HT1080 (cell line): Measurements from ENCODE around the gene SPTA1. TPM values are rescaled to one million over a fixed set of nuclear protein-coding genes. Genes with fewer than 3 reads are reported as not detected.
"Not testable (repeated sequence)": the region's sequence is repeated elsewhere in the genome, so short reads cannot be mapped to it uniquely, and the experiment has no call there.

Experiments
- DNase-seq: peaks from one replicate; pipeline ENCODE4 v3.0.0-alpha.2; 2015; ENCODE audit warnings: low read depth
- polyA plus RNA-seq, 2 experiments: library from polyadenylated mRNA; depleted of rRNA; stranded (reverse); fragments of >200 nt; gene quantifications; 2 replicates each; pipeline ENCODE4 v1.2.3, GENCODE V29; 2015
- total RNA-seq: library from RNA; depleted of rRNA; stranded (reverse); fragments of >200 nt; shearing (Covaris generic); gene quantifications from 2 replicates; pipeline ENCODE4 v1.2.3, GENCODE V29; 2014; rRNA removed

The SPTA1 gene
- not detected in 2 replicates for total RNA-seq
- polyA plus RNA-seq (2015; cell fraction: cytosol; rRNA removed), result not detected in 2 replicates
- not detected in 2 replicates for polyA plus RNA-seq (2015; cell fraction: nucleus; rRNA removed)

DNA sequence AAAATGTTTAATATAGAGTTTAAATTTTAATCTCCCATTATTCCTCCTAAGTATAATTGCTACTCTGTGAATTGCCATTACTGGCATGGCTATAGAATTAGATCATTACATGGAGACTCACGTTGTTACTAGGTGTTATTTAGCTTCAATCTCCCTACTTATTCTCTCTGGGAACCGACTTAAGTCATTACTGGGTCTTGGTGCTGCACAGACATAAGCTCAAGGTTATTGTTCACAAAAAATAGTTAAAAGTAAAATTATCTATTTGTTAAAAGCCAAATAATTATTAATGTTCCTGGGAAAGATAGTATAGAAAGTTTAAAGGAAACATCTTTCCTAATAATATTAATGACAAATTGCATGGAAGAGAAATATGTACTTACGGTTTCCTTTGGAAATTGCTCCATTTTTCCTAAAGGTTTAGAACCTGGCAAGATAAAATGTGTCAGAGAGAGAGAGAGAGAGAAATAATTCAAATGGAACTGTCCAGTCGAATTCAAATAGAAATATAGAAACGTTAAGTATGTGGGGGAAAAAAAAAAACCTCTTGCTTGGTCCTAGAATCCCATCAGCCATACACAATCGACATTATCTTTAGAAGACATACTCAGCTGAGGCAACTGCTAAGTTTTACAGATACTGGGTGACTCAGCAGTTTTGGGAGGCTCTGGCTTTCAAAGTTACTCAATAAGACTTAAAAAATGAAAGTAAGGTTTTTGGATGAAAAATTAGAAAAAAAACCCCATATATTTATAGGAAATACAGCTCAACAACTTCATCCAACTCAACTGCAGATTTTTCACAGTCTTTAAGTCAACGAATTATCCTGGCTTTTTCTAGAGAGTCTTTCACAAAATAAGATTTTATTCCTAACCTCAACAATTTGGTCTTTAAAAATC, at the start of gene SPTA1:
Gene SPTA1, minus strand, starts transcription at position 605 of the 899 bp plus-strand sequence. Its CDS starts 198 bp downstream, at position 407.
- DNase-seq, result no peak

DNA sequence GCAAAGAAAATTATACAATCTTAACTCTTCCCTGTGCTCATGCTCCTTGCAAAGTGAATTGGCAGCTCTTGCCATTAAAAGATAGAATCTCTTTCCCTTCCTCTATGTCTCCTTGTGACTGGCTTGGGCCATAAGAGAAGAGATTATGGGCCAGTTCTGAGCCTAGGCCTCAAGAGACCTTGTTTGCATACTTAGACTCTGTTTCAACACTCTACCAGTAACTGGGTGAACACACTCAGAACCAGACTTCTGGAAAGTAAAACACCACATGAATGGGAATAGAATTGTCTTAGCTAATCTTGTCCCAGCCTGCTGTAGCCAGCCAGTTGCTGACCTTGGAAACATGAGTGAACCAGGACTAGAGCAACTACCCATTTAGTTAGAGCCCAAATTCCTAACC, 49.3 kb upstream of the SPTA1 start:
- DNase-seq, result no peak

DNA sequence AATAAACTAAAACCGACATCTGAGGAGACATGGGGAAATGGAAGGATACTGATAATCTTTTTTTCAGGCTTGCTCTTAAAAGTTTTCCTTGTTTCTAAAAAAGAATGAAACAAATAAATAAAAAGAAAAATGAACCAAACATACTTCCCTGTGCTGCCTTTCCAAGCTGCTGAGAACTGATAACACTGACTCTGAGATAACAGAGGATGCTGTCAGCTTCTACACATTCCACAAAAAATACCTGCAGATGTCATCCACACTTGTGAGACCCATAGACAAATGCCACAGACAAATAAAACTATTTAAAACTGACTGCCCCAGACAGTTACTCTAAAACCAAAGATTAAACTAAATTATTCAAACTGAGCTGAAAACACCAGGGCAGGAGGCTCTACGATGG, 46.0 kb upstream of the SPTA1 start:
- DNase-seq, result no peak

DNA sequence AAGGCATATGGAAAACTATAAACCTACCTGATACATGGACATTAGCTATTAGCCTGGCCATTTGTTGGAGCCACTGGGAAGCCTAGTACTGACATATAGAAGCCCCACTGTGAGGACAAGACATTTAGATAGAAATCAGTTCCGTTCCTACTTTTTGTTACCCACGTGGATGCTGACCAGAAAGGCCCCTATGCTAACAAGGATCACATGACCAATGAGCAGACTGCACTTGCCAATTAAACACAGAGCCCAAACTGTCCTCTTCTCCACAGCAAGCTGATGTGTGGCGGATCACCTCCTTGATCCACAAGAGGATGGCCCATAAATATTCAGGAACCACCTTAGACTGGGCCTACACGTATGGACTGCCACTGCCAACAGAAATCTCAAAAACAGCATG, 45.2 kb upstream of the SPTA1 start:
- DNase-seq, result no peak

DNA sequence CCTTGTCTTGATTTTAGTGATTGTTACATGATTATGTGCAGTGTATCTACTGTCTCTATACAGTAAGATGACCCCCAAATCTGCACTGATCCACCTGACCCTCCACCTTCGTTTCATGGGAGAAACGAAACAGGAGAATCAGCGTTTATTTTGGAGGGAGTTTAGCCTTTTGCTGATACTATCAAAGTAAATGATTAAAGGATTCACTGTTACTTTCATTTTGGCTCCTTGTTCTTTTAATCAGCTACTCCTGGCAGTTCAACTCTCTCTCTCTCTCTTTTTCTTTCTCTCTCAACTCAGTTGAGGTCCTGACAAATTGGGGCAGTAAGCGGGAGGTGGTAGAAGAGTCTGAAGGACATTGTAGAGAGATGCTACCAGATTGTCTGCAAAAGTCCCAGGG, 43.9 kb upstream of the SPTA1 start:
- no peak for DNase-seq

DNA sequence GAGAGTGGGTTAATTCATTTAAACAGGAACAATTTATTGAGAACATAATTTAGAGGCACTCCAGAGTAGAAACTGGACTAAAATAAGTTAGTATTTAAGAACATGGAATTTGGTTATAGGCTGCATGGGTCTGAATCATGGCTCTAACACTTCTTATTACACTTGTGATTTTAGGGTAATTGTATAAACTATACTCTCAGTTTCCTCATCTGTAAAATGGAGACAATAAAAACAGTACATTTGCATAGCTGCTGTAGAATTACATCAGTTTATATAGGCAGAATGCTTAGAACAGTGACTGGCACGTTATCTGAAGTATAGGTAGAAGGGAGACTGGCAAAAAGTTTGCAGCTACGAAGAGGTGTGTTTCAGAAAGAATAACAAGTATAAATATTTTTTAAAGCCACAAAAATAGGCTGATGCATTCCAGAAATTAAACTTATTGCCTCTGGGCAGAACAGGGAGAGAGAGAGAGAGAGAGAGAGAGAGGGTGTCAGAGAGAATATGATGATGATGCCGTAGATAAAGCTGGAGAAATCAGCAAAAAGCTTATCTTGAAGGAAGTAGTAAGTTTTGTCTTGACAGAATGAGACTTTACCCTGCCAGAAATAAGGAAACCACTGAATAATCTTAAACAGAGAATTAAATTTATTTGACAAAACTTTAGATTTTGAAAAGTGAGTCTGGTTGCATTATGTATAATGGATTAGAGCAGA, 42.2 kb upstream of the SPTA1 start:
- no peak for DNase-seq

DNA sequence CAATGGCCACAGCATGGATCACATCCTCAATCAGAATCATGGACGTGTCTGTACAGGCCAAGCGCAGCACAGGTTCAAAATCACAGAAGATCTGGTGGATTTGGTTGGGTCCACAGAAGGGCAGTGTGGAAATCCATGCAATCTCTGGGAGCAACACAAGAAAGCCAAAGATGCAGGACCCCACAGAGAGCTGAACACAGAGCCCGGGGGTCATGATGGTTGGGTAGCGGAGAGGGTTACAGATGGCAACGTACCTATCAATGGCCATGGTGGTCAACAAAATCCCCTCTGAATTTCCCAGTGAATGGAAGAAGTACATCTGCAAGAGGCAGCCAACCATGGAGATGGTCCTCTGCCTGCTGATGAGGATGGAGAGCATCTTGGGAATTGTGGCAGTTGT, 37.9 kb upstream of the SPTA1 start:
- no peak for DNase-seq

DNA sequence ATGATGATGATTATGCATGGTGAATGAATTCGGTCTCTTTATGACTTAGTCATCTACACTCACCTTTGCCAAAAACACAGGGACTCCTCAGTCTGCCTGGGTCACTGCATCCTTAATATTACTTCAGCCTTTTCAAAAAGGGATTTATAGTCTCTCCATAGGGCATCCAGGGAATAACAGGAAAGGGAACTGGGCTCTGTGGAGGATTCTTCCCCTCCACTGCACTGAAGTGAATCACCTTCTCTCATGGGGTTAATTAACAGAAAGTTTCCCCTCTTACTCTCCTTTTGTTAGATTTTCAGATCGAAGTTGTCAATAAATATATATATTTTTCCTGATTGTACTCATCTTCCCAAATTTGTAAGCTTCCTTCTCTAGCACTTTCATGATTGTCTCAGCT, 34.1 kb upstream of the SPTA1 start, which contains the start of gene OR6K3:
Gene OR6K3, minus strand, starts transcription at position 101 of the 400 bp plus-strand sequence. CDS start 2,605 bp downstream, outside the sequence.
- no peak for DNase-seq

DNA sequence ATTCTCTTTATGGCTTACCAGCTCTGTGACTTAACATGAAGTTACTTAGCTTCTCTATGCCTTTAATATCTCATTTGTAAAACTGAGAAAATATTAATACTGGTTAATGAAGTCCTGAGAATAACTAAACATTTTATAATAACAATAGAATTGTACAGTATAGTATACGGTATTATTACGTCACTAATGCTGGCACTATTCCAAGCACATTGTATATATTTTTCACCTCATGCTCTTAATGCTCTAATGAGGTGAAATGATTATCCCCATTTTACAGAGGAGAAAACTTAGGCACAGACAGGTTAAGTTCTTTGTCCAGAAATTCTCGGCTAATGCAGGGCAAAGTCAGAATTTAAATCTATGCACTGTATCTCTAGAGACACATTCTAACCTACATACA, 33.1 kb upstream of the SPTA1 start:
- DNase-seq, result no peak

DNA sequence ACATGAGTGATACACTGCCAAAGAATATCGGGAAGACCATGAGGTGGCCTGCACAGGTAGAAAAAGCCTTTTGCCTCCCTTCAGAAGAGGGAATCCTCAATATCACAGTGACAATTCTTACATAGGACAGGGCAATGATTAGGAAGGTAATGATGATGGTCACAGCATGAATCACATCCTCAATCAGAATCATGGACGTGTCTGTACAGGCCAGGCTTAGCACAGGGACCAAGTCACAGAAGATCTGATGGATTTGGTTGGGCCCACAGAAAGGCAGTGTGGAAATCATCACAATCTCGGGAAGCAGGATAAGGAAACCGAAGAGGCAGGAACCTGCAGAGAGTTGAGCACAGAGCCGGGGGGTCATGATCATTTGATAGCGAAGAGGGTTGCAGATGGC, 30.8 kb upstream of the SPTA1 start:
- no peak for DNase-seq

DNA sequence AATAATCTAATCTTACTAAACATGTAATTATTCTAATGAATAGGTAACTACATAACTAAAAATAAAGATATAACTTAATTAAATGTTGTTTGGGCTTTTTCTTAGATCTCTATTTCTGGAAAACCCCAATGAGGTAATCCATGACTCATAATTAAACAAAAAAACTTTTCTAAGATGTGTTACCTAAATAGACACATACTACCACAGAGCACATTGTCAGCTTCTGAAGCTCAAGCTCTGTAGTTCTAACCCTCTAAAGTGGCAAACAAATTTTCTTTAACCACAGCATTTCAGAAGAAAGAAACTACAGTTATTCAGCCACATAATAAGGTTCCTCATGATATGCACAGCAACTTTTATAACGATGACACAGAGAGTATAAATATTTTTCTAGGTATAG, 29.8 kb upstream of the SPTA1 start:
- no peak for DNase-seq

DNA sequence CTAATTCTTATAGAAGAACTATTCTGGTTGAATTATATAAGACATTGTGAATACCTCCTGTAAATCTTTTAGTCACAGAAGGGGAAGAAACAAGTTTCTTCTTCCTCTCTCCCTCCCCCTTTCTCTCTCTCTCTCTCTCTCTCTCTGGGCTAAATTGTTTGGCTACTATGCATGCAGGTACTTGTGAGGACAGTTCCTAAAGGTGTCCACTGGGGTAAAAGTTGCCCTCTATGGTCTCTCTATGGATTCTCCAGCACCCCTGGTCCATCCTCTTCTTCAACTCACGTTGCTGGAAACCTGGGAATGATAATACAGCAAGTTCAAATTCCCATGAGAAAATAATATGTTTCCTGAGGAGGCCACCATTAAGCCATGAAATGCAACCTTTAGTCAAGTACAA, 28.2 kb upstream of the SPTA1 start:
- no peak for DNase-seq

DNA sequence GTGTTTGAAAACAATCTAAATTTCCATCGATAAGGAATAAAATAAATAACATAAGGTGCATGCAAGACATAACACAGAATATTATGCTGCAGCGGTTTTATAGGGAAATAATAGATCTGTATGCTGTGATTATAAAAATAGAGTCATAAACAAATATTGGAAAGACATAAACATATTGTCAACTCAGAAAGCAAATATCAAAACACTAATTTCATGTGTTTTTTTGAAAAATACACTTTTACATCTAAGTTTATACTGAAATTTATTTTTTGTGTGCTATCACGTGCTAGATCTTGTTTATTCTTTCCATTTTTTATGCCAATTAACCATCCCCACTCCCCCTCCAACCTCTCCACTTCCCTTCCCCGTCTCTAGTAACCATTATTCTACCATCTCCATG, 24.6 kb upstream of the SPTA1 start:
- no peak for DNase-seq

DNA sequence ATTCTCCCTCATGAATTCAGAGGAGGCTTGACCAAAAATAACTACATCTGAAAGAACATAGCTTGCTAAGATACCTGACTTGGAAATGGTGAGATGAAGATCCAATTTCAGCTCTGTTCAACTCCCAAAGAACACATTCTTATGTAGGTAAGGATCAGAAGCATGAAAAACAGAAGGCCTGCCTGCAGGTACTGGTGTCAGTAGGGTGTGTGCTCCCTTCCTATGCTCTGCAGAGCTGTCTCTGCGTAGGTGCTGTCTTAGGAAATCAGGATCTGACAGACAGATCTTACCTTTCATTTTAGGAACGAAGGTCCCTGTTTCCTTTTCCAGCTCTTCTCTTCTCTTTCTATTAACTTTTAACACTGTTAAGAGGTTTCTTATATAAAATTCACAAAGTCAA, 19.6 kb upstream of the SPTA1 start:
- no peak for DNase-seq

DNA sequence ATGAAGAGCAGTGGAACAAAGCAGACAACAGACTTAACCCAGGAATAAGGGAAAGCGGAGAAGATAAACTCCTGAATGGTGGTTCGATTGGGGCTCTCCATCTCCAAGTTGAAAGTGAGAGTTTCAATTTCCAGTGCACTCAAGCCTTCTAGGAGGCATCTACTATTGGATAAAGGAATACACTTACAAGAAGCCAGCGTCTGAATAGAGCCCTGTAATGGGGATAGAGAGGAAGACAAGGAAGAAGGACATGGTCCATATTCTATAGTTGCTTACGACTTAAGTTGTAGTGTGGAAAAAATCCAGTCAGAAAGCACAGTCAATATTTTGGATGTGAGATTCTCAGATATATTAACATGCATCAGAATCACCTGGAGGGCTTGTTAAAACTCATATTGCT, 14.0 kb upstream of the SPTA1 start, which contains the start of gene OR6K2:
Gene OR6K2, minus strand, starts transcription at position 101 of the 400 bp plus-strand sequence. Its CDS starts 0 bp downstream, at position 101.
- DNase-seq, result no peak

DNA sequence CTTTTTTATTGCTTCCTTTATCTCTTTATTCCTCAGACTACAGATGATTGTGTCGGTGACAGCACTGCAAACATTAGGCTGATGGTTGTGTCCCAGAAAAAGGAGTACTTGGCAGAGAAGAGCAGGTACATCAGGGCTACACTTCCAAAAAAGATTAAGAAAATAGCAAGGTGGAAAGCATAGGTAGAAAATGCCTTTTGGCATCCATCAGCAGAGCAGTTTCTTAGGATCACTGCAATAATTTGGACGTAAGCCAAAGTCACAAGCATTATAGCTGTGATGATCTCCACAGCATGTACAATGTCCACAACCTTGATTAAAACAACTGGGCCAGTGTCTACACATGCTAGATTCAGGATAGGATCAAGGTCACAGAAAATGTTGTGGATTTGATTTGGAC, 8.1 kb upstream of the SPTA1 start:
- no peak for DNase-seq

DNA sequence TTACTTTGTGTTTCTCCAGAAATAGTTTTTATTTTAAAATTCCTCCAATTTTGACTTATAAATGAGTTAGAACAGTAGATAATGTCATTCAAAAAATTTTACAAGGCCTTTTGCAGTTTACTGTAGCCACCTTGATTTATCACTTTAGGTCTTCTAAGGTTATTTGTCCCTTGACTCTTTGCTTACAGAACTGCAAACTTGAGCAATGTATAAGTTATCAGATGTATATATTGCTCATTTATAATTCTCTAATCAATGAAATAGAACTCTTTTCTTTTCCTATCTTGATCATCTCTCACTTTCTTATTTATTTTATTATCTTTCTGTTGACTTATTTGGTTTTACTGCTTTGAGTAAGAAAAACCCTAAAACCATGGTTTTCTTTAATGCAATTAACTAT, 5.8 kb upstream of the SPTA1 start:
- no peak for DNase-seq

DNA sequence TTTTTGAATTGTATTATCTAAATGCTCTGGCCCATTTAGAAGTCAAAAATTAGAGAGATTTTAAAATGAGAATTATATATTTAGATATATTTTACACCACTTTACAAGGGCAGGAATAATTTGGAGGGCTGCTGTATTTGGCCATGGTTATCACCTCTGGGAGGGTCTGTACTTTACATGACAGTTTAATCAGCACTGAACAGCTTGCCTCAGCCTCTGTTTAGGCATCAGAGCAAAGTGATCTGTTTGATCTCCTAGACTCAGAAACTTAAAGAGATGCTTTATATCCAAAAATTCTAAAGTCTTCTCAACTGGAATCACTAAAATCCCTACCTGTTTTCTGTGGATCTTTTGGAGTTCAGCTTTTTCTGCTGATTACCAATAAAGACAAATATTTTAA, 5.4 kb upstream of the SPTA1 start:
- DNase-seq, result no peak

DNA sequence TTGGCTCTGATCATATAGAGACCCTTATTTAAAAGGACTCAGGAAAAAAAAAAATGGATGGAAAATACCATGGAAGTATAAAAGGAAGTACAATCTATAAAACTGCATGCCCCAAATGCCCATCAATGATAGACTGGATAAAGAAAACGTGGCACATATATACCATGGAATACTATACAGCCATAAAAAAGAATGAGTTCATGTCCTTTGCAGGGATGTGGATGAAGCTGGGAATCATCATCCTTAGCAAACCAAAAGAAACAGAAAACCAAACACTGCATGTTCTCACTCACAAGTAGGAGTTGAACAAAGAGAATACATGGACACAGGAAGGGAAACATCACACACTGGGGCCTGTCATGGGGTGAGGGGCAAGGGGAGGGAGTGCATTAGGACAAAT, 4.6 kb upstream of the SPTA1 start:
- not testable (repeated sequence) for DNase-seq

DNA sequence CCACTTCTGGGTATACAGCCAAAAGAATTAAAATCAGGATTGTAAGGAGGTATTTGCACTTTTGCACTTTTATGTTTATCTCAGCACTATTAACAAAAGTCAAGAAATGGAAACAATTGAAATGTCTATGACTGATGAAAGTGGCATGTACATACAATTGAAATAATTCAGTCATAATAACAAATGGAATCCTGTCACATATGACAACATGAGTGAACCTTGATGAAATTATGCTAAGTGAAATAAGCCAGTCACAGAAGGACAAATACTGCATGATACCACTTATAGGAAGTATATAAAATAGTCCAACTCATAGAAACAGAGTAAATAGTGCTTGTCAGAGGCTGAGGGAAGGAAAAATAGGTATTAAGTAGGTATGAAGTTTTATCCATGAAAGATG, 3.4 kb upstream of the SPTA1 start:
- no peak for DNase-seq

DNA sequence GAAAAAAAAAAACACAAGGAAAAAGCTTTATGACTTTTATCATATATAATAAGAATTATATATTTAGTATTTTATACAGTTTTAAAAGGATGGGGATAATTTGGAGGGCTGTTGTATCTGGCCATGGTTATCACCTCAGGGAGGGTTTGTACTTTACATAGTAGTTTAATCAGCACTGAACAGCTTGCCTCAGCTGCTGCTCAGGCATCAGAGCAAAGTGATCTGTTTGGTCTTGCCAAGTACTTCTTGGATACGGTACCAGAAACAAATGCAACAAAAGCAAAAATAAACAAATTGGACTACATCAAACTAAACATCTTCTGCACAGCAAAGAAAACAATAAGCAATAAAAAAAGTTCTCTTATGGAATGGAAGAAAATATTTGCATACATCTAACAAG, 2.6 kb upstream of the SPTA1 start:
- DNase-seq, result no peak

DNA sequence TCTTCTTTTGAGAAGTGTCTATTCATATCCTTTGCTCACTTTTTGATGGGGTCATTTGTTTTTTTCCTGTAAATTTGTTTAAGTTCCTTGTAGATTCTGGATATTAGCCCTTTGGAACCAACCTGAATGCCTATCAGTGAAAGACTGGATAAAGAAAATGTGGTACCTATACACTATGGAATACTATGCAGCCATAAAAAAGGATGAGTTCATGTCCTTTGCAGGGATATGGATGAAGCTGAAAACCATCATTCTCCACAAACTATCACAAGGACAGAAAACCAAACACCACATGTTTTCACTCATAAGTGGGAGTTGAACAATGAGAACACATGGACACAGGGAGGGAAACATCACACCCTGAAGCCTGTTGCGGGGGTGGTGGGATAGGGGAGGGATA, 1.8 kb upstream of the SPTA1 start:
- not testable (repeated sequence) for DNase-seq
